WI38 (cell line): ENCODE measurements around the gene HINFP.

ENCODE experiments used
- H3K4me3 ChIP-seq: 2 replicates; pipeline ENCODE4 v1.5.1; 2011; ENCODE audit warnings: low read depth, mild to moderate bottlenecking, control low read depth, low read length
- TF ChIP-seq, protein P1 (sequence below): IDR thresholded peaks from 2 replicates; pipeline ENCODE4 v1.5.1; 2012; ENCODE audit warnings: low read depth, mild to moderate bottlenecking, control low read depth, low read length

HINFP gene

DNA sequence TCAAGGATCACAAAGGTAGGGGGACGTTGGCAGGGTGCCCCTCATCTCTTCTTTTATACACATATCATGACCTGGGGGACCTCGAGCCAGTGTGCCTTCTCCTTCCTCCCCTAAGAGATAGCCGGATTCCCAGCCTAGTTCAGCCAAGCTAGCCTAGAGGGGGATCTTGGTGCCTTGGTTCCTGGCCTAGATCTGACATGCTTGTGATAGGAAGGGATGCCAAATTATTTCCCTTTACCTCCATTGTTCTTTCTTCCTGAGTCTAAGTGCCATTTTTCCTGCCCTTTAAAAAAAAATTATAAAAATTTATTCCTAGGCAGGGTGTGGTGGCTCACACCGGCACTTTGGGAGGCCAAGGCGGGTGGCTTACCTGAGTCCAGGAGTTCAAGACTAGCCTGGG lies 7.0 kb upstream of the HINFP start:
- TF ChIP-seq, protein P1, sequence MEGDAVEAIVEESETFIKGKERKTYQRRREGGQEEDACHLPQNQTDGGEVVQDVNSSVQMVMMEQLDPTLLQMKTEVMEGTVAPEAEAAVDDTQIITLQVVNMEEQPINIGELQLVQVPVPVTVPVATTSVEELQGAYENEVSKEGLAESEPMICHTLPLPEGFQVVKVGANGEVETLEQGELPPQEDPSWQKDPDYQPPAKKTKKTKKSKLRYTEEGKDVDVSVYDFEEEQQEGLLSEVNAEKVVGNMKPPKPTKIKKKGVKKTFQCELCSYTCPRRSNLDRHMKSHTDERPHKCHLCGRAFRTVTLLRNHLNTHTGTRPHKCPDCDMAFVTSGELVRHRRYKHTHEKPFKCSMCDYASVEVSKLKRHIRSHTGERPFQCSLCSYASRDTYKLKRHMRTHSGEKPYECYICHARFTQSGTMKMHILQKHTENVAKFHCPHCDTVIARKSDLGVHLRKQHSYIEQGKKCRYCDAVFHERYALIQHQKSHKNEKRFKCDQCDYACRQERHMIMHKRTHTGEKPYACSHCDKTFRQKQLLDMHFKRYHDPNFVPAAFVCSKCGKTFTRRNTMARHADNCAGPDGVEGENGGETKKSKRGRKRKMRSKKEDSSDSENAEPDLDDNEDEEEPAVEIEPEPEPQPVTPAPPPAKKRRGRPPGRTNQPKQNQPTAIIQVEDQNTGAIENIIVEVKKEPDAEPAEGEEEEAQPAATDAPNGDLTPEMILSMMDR, result no peak
- no peak overlapping the region for H3K4me3 ChIP-seq

DNA sequence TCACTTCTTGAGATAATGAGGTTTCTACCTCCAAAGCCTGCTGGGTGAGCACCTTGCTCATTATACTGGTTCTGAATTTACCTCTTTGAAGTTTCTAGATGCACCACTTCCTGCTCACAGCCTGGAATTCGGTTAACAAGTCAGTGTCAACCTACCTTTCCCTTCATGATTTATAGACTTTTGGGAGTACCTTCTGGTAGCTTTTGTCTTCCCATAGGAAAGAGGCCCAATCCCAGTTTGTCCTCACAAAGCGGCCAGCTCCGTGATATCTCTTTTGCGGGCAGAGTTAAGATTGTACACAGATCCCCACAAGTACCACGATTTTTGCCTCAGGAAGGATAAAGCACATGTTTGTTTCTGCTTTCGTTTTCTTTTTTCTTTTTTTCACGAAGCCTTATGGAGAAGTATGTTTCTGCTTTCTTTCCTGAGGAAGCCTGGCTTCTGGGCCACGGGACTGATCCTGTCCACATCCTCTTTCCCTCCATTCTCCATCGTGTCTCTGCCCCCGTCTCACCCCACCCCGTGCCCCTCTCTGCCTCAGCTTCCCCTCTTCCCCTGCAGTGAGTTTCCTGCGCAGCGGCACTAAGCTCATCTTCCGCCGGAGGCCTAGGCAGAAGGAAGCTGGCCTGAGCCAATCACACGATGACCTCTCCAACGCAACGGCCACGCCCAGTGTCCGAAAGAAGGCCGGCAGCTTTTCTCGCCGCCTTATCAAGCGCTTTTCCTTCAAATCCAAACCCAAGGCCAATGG lies 5.7 kb upstream of the HINFP start:
- TF ChIP-seq, protein P1, result no peak
- no peak overlapping the region for H3K4me3 ChIP-seq

DNA sequence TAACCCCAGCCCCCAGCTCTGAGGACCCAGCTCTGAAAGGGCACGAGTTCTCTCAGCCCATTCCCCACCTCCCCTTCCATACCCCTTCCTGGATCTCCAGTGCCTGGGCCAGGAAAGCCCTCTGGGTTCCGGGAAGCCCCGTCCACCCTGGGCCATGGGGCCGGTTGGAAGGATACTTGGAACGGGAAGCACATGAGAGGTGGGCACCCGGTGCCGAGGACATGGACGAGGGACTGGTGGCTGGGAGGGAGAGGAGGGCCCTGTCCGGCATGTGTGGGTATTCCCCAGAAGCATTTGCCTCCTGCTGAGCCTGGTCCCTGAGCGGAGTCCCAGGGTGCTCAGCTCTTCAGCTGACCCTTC lies 5.2 kb upstream of the HINFP start:
- TF ChIP-seq, protein P1, result no peak

DNA sequence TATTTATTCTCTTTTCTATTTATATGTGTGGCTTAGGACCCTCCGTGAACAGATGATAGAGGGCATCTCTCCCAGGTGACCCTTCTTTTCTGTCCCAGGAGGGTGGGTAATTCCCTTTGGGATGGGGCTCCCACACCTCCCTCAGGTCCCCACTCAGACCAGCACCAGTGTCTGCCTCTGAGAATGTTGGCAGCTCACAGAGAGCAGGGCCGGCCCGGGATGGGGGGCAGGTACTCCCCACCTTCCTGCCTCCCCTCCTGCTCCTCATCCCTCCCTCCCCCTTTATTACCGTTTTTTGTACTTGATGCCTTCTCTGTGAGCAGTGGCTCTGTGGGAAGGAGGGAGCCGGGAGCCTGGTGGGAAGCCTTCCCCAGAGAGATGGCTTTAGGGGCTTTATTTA lies 4.8 kb upstream of the HINFP start:
- no peak overlapping the region for H3K4me3 ChIP-seq

More for the DNA sequence above, 5.2 kb upstream of the HINFP start:
- no peak overlapping the region for H3K4me3 ChIP-seq

DNA sequence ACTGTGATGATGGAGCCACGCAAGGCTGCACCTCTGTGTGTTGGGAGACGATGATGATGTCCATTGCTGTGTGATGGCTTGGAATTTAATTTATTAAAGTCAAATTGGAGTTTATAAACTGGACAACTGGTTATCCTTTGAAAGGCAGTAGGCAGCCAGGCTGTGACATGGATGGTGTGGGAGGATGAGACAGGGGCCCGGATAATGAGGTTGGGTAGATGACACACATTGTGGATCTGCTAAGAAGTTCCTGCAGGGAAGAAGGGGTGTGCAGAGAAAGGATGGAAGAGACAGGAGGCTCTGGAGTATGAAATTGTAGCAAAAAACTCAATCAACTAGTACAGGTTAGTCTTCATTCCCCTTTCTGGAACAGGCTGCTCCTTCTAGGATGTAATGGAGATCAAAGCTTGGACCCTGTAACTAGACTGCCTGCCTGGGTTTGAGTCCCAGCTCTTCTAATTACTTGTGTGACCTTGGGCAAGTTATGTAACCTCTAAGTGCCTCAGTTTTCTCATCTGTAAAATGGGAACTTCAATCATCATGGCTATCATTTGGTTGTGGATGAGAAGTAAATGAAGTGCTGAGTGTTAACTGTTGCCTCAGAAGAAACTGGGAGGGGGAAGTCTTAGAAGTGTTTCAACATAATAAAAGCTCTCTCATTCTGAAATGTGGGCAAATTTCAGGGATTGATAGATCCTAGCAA lies 4.2 kb upstream of the HINFP start:
- TF ChIP-seq, protein P1, result no peak
- H3K4me3 ChIP-seq, result no peak overlapping the region

More for the DNA sequence above, 4.8 kb upstream of the HINFP start:
- TF ChIP-seq, protein P1, result no peak

DNA sequence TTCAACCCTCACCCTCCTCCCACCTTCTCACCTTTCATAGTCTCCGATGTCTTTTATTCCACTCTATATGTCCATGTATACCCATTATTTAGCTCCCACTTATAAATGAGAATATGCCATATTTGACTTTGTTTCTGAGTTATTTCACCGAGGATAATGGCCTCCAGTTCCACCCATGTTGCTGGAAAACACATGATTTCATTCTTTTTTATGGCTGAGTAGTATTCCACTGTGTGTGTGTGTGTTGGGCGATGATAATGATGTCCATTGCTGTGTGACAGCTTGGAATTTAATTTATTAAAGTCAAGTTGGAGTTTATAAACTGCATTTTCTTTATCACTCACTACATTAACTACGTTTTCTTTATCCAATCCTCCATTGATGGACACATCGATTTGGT lies 3.2 kb upstream of the HINFP start:
- no peak overlapping the region for H3K4me3 ChIP-seq

More for the DNA sequence above, 3.2 kb upstream of the HINFP start:
- TF ChIP-seq, protein P1, result no peak
